PC-3 (cell line): ENCODE measurements around the gene DLX6. TPM values are rescaled to one million over a fixed set of nuclear protein-coding genes. Genes with fewer than 3 reads are reported as not detected.

Source experiments
- ATAC-seq: fragments of 200-7000 bp; cut with Tn5 transposase; 2 replicates; pipeline ENCODE4 v1.9.1; 2020; ENCODE audit warnings: mild to moderate bottlenecking, moderate library complexity
- BruUV-seq: library from RNA; stranded (reverse); fragments of 400-500 nt; replicated peaks from 2 replicates; lab custom pipeline; 2021; lab: Mats Ljungman, UMichigan
- CTCF ChIA-PET: fragments of 300-600 bp; sonication (Branson Sonifier 250); formaldehyde crosslinking; loops from one replicate; lab custom pipeline; 2022; ENCODE audit warnings: antibody characterized with exemption; lab: Charles Lee
- POLR2A ChIA-PET: fragments of 300-600 bp; sonication (Branson Sonifier 250); formaldehyde crosslinking; loops from one replicate; lab custom pipeline; 2022; ENCODE audit warnings: antibody characterized with exemption; ENCODE audit not compliant: unreplicated experiment; lab: Charles Lee
- DNase-seq: peaks from one replicate; pipeline ENCODE4 v3.0.0-alpha.2; 2015
- H2AFZ ChIP-seq: fragments of 300-600 bp; sonication (generic); 2 replicates; pipeline ENCODE4 v1.6.0; 2016; ENCODE audit warnings: antibody characterized with exemption, low read length
- H3F3A ChIP-seq: fragments of 300-600 bp; sonication (generic); one replicate; pipeline ENCODE4 v1.6.0; 2017; ENCODE audit warnings: antibody characterized with exemption, low read length, control low read depth, mild to moderate bottlenecking; ENCODE audit not compliant: unreplicated experiment
- H3K27ac ChIP-seq: fragments of 300-600 bp; sonication (generic); 2 replicates; pipeline ENCODE4 v1.5.1; 2016; ENCODE audit warnings: mild to moderate bottlenecking, low read length
- H3K27me3 ChIP-seq: fragments of 300-600 bp; sonication (generic); 2 replicates; pipeline ENCODE4 v1.6.1; 2016; ENCODE audit warnings: low read length, mixed read lengths
- H3K36me3 ChIP-seq: fragments of 300-600 bp; sonication (generic); 2 replicates; pipeline ENCODE4 v1.6.1; 2016; ENCODE audit warnings: low read depth, mixed run types, low read length, mixed read lengths
- H3K4me1 ChIP-seq: fragments of 300-600 bp; sonication (generic); 2 replicates; pipeline ENCODE4 v1.5.1; 2016; ENCODE audit warnings: low read length; ENCODE audit not compliant: insufficient read depth
- H3K4me2 ChIP-seq: fragments of 300-600 bp; sonication (generic); 2 replicates; pipeline ENCODE4 v1.6.0; 2016; ENCODE audit warnings: low read length
- H3K4me3 ChIP-seq: fragments of 300-600 bp; sonication (generic); 2 replicates; pipeline ENCODE4 v1.5.1; 2016; ENCODE audit warnings: mild to moderate bottlenecking, low read length, mixed read lengths
- H3K79me2 ChIP-seq: fragments of 300-600 bp; sonication (generic); 2 replicates; pipeline ENCODE4 v1.6.1; 2017; ENCODE audit warnings: low read length, mixed read lengths
- H3K9ac ChIP-seq: fragments of 300-600 bp; sonication (generic); 2 replicates; pipeline ENCODE4 v1.6.0; 2016; ENCODE audit warnings: mild to moderate bottlenecking, low read length
- H3K9me2 ChIP-seq: fragments of 300-600 bp; sonication (generic); replicated peaks from 2 replicates; pipeline ENCODE4 v1.6.1; 2016; ENCODE audit warnings: mixed run types, low read length, mixed read lengths
- H3K9me3 ChIP-seq: fragments of 300-600 bp; sonication (generic); 2 replicates; pipeline ENCODE4 v1.6.1; 2016; ENCODE audit warnings: low read length, mixed read lengths
- H4K20me1 ChIP-seq: fragments of 300-600 bp; sonication (generic); 2 replicates; pipeline ENCODE4 v1.6.1; 2016; ENCODE audit warnings: low read length, mixed read lengths
- CTCF ChIP-seq: fragments of 300-600 bp; sonication (generic); conservative IDR thresholded peaks from 2 replicates; pipeline ENCODE4 v1.5.1; 2017; ENCODE audit warnings: antibody characterized with exemption, low read depth, mild to moderate bottlenecking, low read length
- EZH2 ChIP-seq: fragments of 300-600 bp; sonication (generic); IDR thresholded peaks from one replicate; pipeline ENCODE4 v1.6.1; 2017; ENCODE audit warnings: antibody characterized with exemption, mild to moderate bottlenecking, low read length; ENCODE audit not compliant: unreplicated experiment
- EZH2phosphoT487 ChIP-seq: fragments of 300-600 bp; sonication (generic); IDR thresholded peaks from 2 replicates; pipeline ENCODE4 v1.6.1; 2018; ENCODE audit warnings: mild to moderate bottlenecking, antibody characterized with exemption, low read length, borderline replicate concordance
- intact Hi-C: fragments of 100-400 bp; cut with micrococcal nuclease; formaldehyde crosslinking; loops from 2 replicates; pipeline ENCODE4 v1.9.0; 2023
- total RNA-seq: library from RNA; depleted of rRNA; stranded (reverse); fragments of >200 nt; gene quantifications from 2 replicates; pipeline ENCODE4 v1.2.3, GENCODE V29; 2014

The DLX6 gene
- total RNA-seq, 1 experiment from 2014 or later = not detected

- Histone ChIP-seq H3K27me3 (peaks cover 4% of the 10 kb centered on the region; the same call in 1 of the 2 replicates), H3K27ac (no peak overlapping the region), H3K79me2 (no peaks in the 10 kb centered on the region), H3F3A (no peaks in the 10 kb centered on the region), H2AFZ (no peak overlapping the region), H3K9me2 (no peaks in the 10 kb centered on the region), H3K9ac (no peak overlapping the region), H4K20me1 (no peaks in the 10 kb centered on the region), H3K9me3 (no peaks in the 10 kb centered on the region), H3K4me2 (no peak overlapping the region), H3K4me3 (no peak overlapping the region), H3K36me3 (no peaks in the 10 kb centered on the region), H3K4me1 (no peaks in the 10 kb centered on the region)
- TF ChIP-seq EZH2 (no peak), CTCF (no peak), EZH2phosphoT487 (no peak)
- no peak for ATAC-seq
- ChIA-PET POLR2A (no interaction called here), CTCF (no interaction called here)
- no peak for DNase-seq
- BruUV-seq = no TSS peak
- intact Hi-C loops = no loop called here
Measured at GRCh38 chr7:96989859-96990317, 15.5 kb upstream of the DLX6 start.

- no peak overlapping the region for H3K4me3 ChIP-seq
- POLR2A ChIA-PET = no interaction called here
- intact Hi-C loops = no loop called here
Measured at GRCh38 chr7:96991546-96992191, 13.7 kb upstream of the DLX6 start.

More at GRCh38 chr7:96991546-96992191, 13.7 kb upstream of the DLX6 start:
- Histone ChIP-seq H3K9me3 (no peaks in the 10 kb centered on the region), H3F3A (no peaks in the 10 kb centered on the region), H4K20me1 (no peaks in the 10 kb centered on the region), H3K27me3 (peaks cover 9% of the 10 kb centered on the region; the same call in 1 of the 2 replicates), H3K27ac (no peak overlapping the region), H3K36me3 (no peaks in the 10 kb centered on the region), H3K79me2 (no peaks in the 10 kb centered on the region), H3K9ac (no peak overlapping the region), H3K4me1 (no peaks in the 10 kb centered on the region), H2AFZ (no peak overlapping the region), H3K4me2 (no peak overlapping the region), H3K9me2 (no peaks in the 10 kb centered on the region)
- no peak for TF ChIP-seq EZH2phosphoT487
- TF ChIP-seq CTCF = no peak
- no peak for TF ChIP-seq EZH2
- no TSS peak for BruUV-seq
- CTCF ChIA-PET = no interaction called here
- no peak for DNase-seq
- ATAC-seq = no peak
